HG03159 (cell line): Measurements from ENCODE around the gene KRT4.
"Not testable (repeated sequence)": the region's sequence is repeated elsewhere in the genome, so short reads cannot be mapped to it uniquely, and the experiment has no call there.

Experiments
- ATAC-seq: cut with Tn5 transposase; IDR thresholded peaks from one replicate; pipeline ENCODE4 v1.9.1; 2021; ENCODE audit warnings: mild to moderate bottlenecking, moderate library complexity; ENCODE audit not compliant: unreplicated experiment

The KRT4 gene

GRCh38 chr12:52808573-52809160, 5.2 kb downstream of the KRT4 start:
- no peak for ATAC-seq

- ATAC-seq, result no peak
Measured at GRCh38 chr12:52807544-52808470, 6.1 kb downstream of the KRT4 start.

- ATAC-seq, result no peak
Measured at GRCh38 chr12:52806821-52807543, 6.9 kb downstream of the KRT4 start.

DNA sequence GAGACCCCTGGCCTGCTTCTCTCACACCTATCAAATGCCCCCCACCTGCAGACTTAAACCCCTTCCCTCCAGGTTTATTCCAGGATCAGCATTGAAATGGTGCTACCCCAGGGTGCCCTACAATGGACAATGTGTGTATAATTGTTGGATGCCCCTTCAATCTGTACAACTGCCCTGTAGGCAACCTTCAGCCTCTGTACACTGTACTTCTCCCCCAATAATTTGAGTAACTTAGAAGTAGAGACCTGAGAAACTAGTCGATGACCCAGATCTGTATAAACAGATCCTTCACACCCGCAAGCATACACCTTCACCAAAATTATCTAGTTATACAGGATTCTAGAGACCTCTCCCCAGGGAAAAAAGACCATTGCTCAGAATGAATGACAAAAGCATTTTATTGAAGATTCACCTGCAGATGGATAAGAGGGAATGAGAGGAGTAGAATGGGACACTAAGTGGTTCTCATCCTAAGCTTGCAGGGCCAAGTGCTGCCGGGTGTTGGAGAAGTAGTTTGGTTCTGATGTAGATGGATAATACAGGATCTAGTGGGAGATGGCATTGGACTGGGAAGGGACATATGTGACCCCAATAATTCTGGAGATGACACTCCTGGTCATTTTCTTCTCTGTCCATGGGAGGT, 7.6 kb downstream of the KRT4 start:
- no peak for ATAC-seq

DNA sequence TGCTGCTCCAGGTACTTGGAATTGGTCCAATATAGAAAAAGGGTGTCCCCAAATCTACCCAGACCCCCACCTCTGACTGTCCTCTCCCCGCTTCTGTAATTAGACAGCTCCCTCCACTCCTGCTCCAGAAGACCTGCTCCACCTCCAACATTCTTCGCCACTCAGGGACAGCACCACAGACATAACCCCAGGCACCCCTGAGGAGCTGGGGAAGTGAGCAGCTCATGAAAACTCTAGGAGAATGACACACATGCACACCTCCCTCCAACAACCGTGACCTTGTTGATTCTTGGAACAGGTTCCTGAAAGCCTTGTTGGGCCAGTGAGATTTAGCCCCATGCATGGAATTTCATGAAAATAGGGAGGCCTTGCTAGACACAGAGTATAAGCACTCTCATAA, 8.2 kb downstream of the KRT4 start:
- ATAC-seq, result no peak

DNA sequence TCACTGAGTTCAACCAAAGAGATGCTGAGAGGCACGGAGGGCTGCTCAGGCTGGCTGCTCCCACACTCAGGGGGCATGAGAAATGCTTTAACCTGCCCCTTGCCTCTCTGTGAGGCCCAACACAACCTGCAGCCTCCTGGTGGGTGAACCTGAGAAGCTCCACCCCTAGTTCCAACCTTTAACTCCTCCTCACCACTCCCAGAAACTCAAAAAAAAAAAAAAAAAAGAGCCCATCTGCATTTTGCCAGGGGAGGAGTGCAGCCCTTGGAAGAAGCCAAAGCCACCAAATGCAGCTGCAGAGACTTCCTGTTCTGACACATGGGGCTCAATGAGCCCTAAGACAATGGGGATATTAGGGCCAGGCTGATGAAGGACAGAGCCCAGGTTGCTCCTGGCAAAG, 8.9 kb downstream of the KRT4 start:
- no peak for ATAC-seq

- no peak for ATAC-seq
Measured at GRCh38 chr12:52802442-52802841, 11.5 kb downstream of the KRT4 start.

DNA sequence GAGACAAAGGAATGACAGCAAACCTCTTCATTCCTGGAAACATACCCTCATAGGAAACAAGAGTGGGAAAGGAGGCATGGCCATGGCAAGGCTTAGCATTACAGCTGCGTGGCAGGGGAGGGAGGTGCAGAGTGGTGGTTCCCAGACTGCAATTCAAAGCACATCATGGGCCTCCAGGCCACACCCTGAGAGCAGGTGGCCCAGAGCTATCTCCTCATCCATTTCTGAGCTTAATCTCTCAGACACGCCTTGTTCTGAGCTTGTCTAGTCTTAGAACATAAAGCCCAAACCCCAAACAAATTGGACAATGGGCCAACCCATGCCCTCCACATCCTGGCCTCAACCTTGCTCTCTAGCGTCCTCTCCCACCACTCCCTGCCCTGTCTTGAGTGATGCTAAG, 12.1 kb downstream of the KRT4 start:
- no peak for ATAC-seq

- ATAC-seq, result no peak
Measured at GRCh38 chr12:52800259-52800917, 13.5 kb downstream of the KRT4 start.

GRCh38 chr12:52799505-52800211, 14.3 kb downstream of the KRT4 start:
- ATAC-seq, result no peak

GRCh38 chr12:52798671-52799504, 15.0 kb downstream of the KRT4 start:
- ATAC-seq, result no peak

DNA sequence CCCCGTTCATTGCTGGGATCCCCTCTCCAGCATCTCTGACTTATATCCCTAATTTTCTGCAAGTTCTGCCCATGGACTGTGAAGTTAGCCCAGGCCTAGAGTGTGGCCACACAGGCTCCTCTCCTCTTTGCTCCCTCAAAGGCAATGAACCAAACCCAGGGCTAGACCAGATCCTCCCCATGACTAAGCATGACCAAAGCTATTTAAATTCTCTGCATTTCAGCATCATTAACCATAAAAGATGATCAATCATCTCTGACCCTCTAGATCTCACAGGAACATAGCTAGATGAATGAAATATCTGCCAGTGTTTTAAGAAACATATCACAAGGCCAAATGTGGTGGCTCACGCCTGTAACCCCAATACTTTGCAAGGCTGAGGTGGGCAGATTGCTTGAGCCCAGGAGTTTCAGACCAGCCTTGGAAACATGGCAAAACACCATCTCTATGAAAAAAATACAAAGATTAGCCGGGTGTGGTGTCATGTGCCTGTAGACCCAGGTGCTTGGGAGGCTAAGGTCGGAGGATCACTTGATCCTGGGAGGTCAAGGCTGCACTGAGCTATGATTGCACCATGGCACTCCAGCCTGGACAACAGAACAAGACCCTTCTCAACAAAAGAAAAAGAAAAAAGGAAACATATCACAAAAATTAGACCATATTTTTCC, 15.8 kb downstream of the KRT4 start:
- no peak for ATAC-seq

GRCh38 chr12:52797529-52797894, 16.4 kb downstream of the KRT4 start:
- no peak for ATAC-seq

- no peak for ATAC-seq
Measured at GRCh38 chr12:52796839-52797528, 16.9 kb downstream of the KRT4 start.

GRCh38 chr12:52796429-52796794, 17.5 kb downstream of the KRT4 start:
- no peak for ATAC-seq

DNA sequence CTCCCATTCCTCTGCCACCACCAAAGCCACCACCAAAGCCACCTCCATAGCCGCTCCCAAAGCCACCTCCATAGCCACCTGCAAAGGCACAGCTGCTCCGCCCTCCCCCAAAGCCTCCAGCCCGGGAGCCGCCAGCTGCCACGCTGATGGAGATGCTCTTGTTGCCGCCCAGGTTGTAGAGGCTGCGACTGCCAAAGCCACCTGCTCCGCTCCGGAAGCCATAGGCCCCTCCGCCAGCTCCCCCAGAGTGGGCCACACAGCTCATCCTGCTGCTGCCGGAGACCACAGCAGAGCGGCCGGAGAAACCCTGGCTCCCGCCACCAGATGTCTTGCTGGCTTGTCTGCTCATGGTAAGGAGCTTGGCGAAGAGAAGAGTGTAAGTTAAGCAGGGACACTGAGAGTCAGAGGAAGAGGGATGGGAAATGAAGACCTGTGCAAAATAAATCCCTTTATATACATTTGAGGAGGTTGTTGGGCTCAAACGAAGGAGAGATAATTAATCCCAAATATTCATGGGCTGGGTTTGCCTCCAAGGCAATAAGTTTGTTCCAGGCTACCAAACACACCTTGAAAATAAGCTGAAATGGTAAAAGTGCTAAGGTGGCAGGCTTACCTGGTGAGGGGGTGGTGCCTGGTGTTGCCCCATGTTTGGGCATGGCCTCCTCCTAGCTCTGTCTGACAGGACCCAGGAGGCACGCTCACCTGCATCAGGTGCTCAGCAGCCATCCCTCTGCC, 18.1 kb downstream of the KRT4 start, which contains the start of gene KRT3:
KRT3 (minus strand) TSS at position 424 of the 735 bp plus-strand sequence; CDS start at position 349, 75 bp downstream.
- ATAC-seq, result no peak

- not testable (repeated sequence) for ATAC-seq
Measured at GRCh38 chr12:52795332-52795674, 18.6 kb downstream of the KRT4 start.
